GM21576 (cell line): Measurements from ENCODE around the gene CELF6.
"Not testable (repeated sequence)": the region's sequence is repeated elsewhere in the genome, so short reads cannot be mapped to it uniquely, and the experiment has no call there.

ENCODE experiments used
- ATAC-seq: cut with Tn5 transposase; IDR thresholded peaks from one replicate; pipeline ENCODE4 v1.9.1; 2021; ENCODE audit warnings: mild to moderate bottlenecking, moderate library complexity; ENCODE audit not compliant: unreplicated experiment

The CELF6 gene

GRCh38 chr15:72318408-72318942, 1.5 kb downstream of the CELF6 start:
- no peak for ATAC-seq

GRCh38 chr15:72315706-72316370, 4.1 kb downstream of the CELF6 start:
- ATAC-seq, result no peak

- ATAC-seq, result no peak
Measured at GRCh38 chr15:72313881-72314280, 6.1 kb downstream of the CELF6 start.

- no peak for ATAC-seq
Measured at GRCh38 chr15:72313448-72313840, 6.5 kb downstream of the CELF6 start.

GRCh38 chr15:72312605-72313447, 7.1 kb downstream of the CELF6 start:
- ATAC-seq, result peak; percentile 66

GRCh38 chr15:72307026-72307425, 12.9 kb downstream of the CELF6 start:
- no peak for ATAC-seq

- ATAC-seq, result no peak
Measured at GRCh38 chr15:72306211-72306785, 13.7 kb downstream of the CELF6 start.

- ATAC-seq, result no peak
Measured at GRCh38 chr15:72304596-72304995, 15.4 kb downstream of the CELF6 start.

- no peak for ATAC-seq
Measured at GRCh38 chr15:72302955-72303354, 17.0 kb downstream of the CELF6 start.

GRCh38 chr15:72289597-72290325, 30.2 kb downstream of the CELF6 start:
- ATAC-seq, result no peak

GRCh38 chr15:72288796-72289596, 31.0 kb downstream of the CELF6 start:
- ATAC-seq, result no peak

- no peak for ATAC-seq
Measured at GRCh38 chr15:72285927-72286516, 33.9 kb downstream of the CELF6 start.

GRCh38 chr15:72285402-72285801, 34.6 kb downstream of the CELF6 start:
- ATAC-seq, result no peak

GRCh38 chr15:72284781-72285180, 35.2 kb downstream of the CELF6 start:
- no peak for ATAC-seq

- no peak for ATAC-seq
Measured at GRCh38 chr15:72281713-72282112, 38.2 kb downstream of the CELF6 start.

GRCh38 chr15:72280751-72281150, 39.2 kb downstream of the CELF6 start:
- ATAC-seq, result no peak

- ATAC-seq, result no peak
Measured at GRCh38 chr15:72278737-72279136, 41.2 kb downstream of the CELF6 start.

- ATAC-seq, result no peak
Measured at GRCh38 chr15:72276326-72276700, 43.6 kb downstream of the CELF6 start.

GRCh38 chr15:72275635-72276325, 44.2 kb downstream of the CELF6 start:
- not testable (repeated sequence) for ATAC-seq
